Fibroblast of skin of left biceps (primary cell): ENCODE data around the gene CTIF.
"Not testable (repeated sequence)": the region's sequence is repeated elsewhere in the genome, so short reads cannot be mapped to it uniquely, and the experiment has no call there.

ENCODE experiments used
- DNase-seq, 2 experiments: peaks; one replicate each; pipeline ENCODE4 v3.0.0-alpha.2; 2013; ENCODE audit warnings: low read depth in 2 of 2

CTIF gene

GRCh38 chr18:48803518-48803917 lies 264.7 kb downstream of the CTIF start:
- no peak for DNase-seq

- no peak for DNase-seq
These were observed 265.4 kb downstream of the CTIF start for GRCh38 chr18:48803951-48804855.

DNA sequence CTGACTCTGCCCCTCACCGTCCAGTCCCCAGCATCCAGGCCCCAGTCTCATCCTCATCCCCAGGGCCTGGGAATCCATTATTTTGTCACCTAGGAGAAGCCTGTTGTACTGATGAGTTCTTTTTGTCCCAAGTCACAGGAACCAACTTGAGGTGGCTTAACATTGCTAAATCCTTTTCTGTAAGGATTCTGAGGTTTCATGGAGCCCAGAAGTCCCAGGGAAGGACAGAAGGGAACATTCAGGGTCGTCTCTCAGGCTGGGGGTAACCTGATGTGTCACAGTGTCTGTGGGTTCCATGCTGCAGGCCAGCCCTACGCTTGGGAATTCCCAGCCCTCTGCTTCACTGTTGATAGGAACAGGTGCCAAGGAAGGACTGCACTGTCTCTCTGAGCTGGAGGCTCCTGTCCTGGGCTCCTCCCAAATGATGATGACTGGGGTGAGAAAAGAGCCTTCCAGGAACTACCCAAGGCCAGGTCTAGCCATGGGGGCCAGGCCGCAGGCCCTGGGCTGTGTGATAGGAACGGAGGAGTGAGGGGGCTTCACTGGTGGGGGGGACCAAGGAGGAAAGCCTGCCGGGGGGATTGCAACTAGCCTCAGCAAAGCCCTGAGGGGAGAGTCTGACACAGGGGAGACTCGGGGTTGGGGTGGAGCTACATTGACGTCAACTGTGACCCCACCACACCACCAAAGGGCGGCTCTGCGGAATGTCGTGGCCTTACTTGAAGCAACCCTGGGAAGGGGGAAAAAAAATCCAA lies 266.2 kb downstream of the CTIF start:
- no peak for DNase-seq

DNA sequence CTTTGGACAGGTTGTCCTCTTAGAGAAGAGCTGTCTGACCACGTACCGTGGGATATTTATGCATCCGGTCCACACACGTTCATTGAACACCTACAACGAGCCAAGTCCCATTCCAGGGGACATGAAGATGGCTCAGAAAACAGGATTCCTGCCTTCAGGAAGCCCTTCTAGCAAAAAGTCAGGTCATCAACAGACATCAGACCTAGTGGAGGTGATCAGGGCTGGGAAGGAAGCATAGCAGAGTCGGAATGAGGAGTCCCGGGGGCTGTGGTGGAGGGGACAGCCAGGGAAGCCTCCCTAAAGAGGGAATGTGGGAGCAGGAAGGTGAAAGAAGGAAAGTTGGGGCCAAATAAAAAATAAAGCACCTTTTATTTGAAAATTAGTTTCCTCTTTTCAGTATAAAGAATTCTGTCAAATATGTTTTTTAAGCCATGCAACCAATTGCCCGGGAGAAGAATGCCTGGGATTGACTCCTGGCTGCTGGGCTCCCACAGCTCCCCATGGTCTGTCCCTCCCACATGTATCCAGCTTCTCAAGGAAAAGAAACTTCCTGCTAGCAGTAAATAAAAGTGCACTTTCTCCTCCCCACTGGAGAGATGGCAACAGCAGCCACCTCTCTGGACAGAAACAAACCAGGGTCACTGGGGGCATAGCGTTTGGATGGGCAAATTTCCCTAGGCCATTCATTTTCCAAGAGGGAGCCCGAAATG lies 267.1 kb downstream of the CTIF start:
- no peak for DNase-seq

GRCh38 chr18:48806551-48807261 lies 267.9 kb downstream of the CTIF start:
- DNase-seq, result peak in 1 of 2 experiments; percentile 23

GRCh38 chr18:48808476-48808875 lies 269.6 kb downstream of the CTIF start:
- peak in 1 of 2 experiments; percentile 16 for DNase-seq

GRCh38 chr18:48809365-48809764 lies 270.5 kb downstream of the CTIF start:
- DNase-seq, result no peak

DNA sequence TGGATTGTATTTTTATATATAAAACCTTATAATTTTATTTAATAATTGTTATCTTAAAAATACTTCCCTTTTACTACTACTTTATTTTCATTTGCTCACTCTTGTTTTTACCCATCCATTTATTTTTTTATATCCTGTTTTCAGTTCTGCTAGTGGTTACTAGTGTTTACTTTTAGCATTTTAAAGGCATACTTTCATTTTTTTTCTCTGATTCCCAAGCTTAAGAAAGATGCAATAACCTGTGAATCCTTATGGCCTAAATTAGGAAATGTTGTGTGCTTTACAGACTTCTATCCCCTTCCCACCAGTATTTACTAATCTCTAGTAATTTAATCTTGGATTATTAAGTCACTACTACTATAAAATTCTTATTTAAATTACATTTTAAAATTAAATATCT lies 272.0 kb downstream of the CTIF start:
- no peak for DNase-seq

DNA sequence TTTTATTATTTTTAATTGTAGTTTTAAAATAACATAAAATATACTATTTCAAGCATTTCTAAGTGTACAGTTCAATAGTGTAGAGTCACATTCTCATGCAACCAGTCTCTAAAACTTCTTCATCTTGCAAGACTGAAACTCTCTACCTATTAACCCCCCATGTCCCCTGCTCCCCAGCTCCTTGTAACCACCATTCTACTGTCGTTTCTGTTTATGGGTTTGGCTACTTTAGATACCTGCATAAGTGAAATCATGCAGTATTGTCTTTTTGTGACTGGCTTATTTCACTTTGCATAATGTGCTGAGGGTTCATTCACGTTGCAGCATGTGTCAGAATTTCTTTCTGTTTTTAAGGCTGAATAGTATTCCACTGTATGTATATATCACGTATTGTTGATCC lies 272.6 kb downstream of the CTIF start:
- DNase-seq, result no peak

- not testable (repeated sequence) for DNase-seq
These were observed 273.2 kb downstream of the CTIF start for GRCh38 chr18:48811977-48812451.

GRCh38 chr18:48813321-48813720 lies 274.5 kb downstream of the CTIF start:
- no peak for DNase-seq

DNA sequence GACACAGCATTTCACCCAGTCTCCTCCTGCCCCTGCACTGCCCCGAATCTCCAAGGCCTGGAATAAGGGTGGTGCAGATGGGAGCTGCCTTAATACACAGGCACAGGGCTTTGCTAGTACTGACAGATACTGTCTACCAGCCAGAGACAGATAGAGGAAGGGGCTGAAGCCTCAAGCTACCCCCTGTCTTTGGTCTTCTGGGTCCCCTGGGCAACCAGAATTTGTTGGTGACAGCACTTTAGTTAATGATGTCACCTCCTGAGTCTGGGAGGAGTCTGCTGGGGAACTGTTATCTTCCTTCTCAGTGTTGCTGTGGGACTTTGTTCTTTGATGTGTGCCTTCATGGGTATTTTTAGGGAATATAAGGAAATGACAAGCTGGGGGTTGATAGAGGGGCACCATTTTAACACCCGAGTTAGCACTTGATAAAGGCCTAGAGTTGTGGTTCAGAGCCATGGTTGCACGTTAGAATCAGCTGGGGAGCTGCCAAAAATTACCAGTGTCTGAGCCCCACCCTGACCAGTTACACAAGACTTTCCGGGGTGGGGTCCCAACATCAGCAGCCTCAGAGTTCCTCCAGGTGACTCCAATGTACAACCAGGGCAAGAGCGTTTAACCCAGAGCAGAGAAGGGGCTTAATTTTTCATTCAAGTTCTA lies 275.1 kb downstream of the CTIF start:
- DNase-seq, result no peak

- DNase-seq, result no peak
These were observed 275.8 kb downstream of the CTIF start for GRCh38 chr18:48814490-48815178.

- no peak for DNase-seq
These were observed 276.3 kb downstream of the CTIF start for GRCh38 chr18:48815179-48815515.

DNA sequence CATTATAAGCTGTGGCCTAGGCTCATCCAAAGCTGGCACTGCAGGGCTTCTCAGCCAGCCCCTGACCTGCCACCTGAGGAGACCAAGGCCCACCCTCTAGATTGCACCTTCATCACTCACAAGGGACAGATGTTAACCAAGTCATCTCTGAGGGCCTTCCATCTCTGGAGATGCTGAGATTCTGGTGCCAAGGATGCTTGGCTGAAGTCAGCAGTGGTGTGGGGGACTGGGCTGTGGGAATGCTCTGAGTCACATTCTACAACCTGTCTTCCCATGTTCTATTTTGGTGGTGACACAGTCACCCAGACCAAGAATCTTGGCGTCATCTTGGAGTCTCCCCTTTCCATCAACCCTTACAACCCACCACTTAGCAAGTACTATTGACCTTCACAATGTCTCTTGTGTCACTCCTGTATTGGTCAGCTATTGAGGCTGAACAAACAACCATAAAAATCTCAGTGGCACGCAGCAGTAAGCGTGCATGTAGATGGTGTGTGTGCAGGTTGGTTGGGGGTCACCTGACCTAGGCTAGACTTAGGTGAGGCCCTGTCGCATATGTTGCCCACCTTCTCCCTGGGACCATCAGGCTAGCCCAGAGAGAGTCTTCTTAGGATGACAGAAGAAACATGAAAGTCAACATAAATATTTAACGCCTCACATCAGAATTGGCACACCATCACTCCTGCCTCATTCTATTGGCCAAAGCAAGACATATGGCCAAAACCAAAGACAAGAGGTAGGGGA lies 276.9 kb downstream of the CTIF start:
- no peak for DNase-seq

DNA sequence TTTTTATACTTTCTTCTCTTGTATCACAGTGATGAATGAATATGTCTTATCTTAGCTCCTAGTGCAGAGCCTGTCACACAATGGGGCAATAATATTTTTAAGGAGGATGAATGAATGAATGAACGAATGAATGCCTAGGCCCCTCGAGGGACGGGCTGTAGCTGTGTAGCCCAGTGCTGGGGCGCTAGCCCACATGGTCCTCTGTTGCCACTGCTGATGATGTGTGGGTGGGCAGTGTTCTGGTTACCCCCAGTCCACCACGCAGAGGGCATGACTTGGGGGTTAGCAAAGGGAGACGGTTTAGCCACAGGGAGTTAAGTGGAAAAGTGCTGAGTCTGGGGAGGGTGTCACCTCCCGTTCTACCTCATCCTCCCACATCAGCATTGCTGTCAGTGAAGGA lies 277.7 kb downstream of the CTIF start:
- DNase-seq, result no peak

- no peak for DNase-seq
These were observed 278.2 kb downstream of the CTIF start for GRCh38 chr18:48817021-48817461.

DNA sequence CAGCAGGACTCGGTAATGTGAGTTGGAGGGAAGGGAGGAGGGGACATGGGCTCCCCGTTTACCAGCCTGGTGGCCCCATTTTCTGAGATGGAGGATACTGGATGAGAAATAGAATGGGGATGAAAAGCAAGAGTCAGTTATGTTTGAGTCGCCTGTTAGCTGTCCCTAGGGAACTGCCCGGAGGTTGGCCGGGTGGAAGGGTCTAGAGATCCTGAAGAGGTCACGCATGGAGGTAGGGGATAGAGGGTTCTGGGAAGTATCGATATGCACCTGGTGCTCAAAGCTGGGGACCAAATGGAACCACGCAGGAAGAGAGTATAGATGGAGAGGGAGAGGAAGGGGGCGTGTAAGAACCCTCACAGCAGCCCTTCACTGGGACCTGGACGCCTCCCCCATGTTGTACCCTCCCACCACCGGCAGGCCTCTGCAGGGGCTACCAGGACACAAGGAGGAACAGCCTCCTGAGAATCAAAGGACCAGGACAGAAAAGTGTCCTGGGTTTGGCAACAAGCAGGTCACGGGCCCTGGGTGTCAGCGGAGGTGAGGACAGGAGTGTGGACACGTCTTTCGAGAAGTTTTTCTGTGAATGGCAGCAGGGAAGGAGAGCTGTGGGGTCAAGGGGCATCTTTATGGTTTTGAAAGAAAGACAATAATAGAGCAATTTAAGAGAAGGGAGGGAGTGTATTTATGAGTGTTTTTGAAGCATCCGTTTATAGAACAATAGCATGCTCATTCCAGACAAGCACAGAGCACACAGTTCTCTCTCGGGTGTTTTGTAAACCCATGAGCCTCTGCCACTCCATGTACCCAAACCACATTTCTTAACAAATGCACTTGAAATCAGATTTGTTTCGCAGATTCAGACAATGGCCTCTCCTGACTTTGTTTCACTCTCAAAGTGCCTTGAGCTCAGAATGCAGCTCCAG lies 279.8 kb downstream of the CTIF start:
- no peak for DNase-seq

- no peak for DNase-seq
These were observed 280.4 kb downstream of the CTIF start for GRCh38 chr18:48819276-48819675.
